Motor neuron (in vitro differentiated cells): ENCODE data around the gene KIAA0825. TPM values are rescaled to one million over a fixed set of nuclear protein-coding genes. Genes with fewer than 3 reads are reported as not detected.

Experiments
- ATAC-seq, 8 experiments: fragments of 200-7000 bp; cut with Tn5 transposase; replicated peaks in 6 of 8; 2 replicates each; pipeline ENCODE4 v1.8.0; 2021; ENCODE audit warnings: mild to moderate bottlenecking in 8 of 8, moderate library complexity in 8 of 8
- H3K27ac ChIP-seq, 2 donors: fragments of 250-450 bp; sonication (Bioruptor Pico); 2 replicates each; pipeline ENCODE4 v1.9.0; 2021; ENCODE audit warnings: antibody characterized with exemption in 2 of 2, mild to moderate bottlenecking in 2 of 2, moderate library complexity in 1 of 2
- H3K4me1 ChIP-seq, 2 donors: fragments of 250-450 bp; sonication (Bioruptor Pico); replicated peaks in 1 of 2; 2 replicates each; pipeline ENCODE4 v1.6.1; 2021; ENCODE audit warnings: antibody characterized with exemption in 2 of 2, mild to moderate bottlenecking in 2 of 2, moderate library complexity in 1 of 2
- H3K4me3 ChIP-seq, 5 donors: fragments of 250-450 bp; sonication (Bioruptor Pico); 2 replicates each; pipeline ENCODE4 v1.9.0; 2021; ENCODE audit warnings: antibody characterized with exemption in 5 of 5, mild to moderate bottlenecking in 5 of 5, moderate library complexity in 4 of 5
- WGBS, 10 experiments: fragments of 450-650 bp; shearing (Covaris generic); methylation state at CpG; one replicate each; pipeline ENCODE4 v1.0.0; 2022; 5-methylcytosine and 5-hydroxymethylcytosine counted together
- in situ Hi-C, 9 experiments: fragments of 400-800 bp; cut with MboI; loops; one replicate each; pipeline ENCODE4 v1.15.0; 2021; ENCODE audit warnings: low sequenced_read_pairs in 9 of 9, low pct_unique_long_range_greater_than_20kb in 2 of 9; ENCODE audit not compliant: unreplicated experiment in 9 of 9
- total RNA-seq, 8 experiments: library from RNA; unstranded; fragments of 300-600 nt; gene quantifications; 2 replicates each; pipeline versions ENCODE4 v1.2.3 to v1.2.4, GENCODE V29; 2022

Gene KIAA0825
- total RNA-seq, 8 experiments from 2014 or later = 2.0 to 9.3 (median 3.2) TPM

- Histone ChIP-seq H3K27ac (no peak overlapping the region), H3K4me1 (peaks cover 6 to 7% of the 10 kb centered on the region in 2 donors), H3K4me3 (no peak overlapping the region)
- in situ Hi-C loops = no loop called here
- 3 to 94% (median 50%) methylated on average over 1 to 3 of the region's 3 CpGs; no CpG with 5 or more reads in 1 of the 10 experiments for WGBS, 10 experiments
- no peak for ATAC-seq
Measured at GRCh38 chr5:94240993-94241651, 377.3 kb downstream of the KIAA0825 start.

- in situ Hi-C loops = no loop called here
- H3K4me3 ChIP-seq = no peak overlapping the region
- no peak overlapping the region for H3K27ac ChIP-seq
- peak in 3 of 8 experiments; percentile 17 to 45 (median 30) for ATAC-seq
- H3K4me1 ChIP-seq = peaks cover 6 to 7% of the 10 kb centered on the region in 2 donors
- WGBS, 10 experiments = 15 to 100% (median 67%) methylated on average over 1 to 5 of the region's 5 CpGs; no CpG with 5 or more reads in 1 of the 10 experiments
Measured at GRCh38 chr5:94240596-94240992, 377.8 kb downstream of the KIAA0825 start.

- Histone ChIP-seq H3K27ac (no peak overlapping the region), H3K4me3 (no peak overlapping the region), H3K4me1 (peaks cover 6 to 7% of the 10 kb centered on the region in 2 donors)
- WGBS, 10 experiments = 0 to 88% (median 61%) methylated on average over 1 to 3 of the region's 3 CpGs; no CpG with 5 or more reads in 1 of the 10 experiments
- ATAC-seq = peak in 3 of 8 experiments; percentile 50 to 85 (median 68)
- in situ Hi-C loops = no loop called here
Measured at GRCh38 chr5:94240134-94240533, 378.3 kb downstream of the KIAA0825 start.

GRCh38 chr5:94239266-94239665 lies 379.1 kb downstream of the KIAA0825 start:
- ATAC-seq = peak in 1 of 8 experiments; percentile 15
- in situ Hi-C loops = no loop called here
- Histone ChIP-seq H3K27ac (no peak overlapping the region), H3K4me3 (no peak overlapping the region), H3K4me1 (peaks cover 6 to 7% of the 10 kb centered on the region in 2 donors)
- 33 to 100% (median 71%) methylated on average over 1 to 2 of the region's 2 CpGs; no CpG with 5 or more reads in 2 of the 10 experiments for WGBS, 10 experiments

GRCh38 chr5:94234987-94235386 lies 383.4 kb downstream of the KIAA0825 start:
- Histone ChIP-seq H3K4me1 (no peaks in the 10 kb centered on the region), H3K27ac (no peak overlapping the region), H3K4me3 (no peak overlapping the region)
- in situ Hi-C loops = no loop called here
- ATAC-seq = no peak
- WGBS, 10 experiments = 0 to 80% (median 55%) methylated on average over 1 of the region's 1 CpG; no CpG with 5 or more reads in 2 of the 10 experiments

GRCh38 chr5:94228791-94229190 lies 389.6 kb downstream of the KIAA0825 start:
- no peak for ATAC-seq
- H3K4me1 ChIP-seq = no peaks in the 10 kb centered on the region
- in situ Hi-C loops = no loop called here

GRCh38 chr5:94223235-94223634 lies 395.2 kb downstream of the KIAA0825 start:
- no peak overlapping the region for H3K4me3 ChIP-seq
- H3K27ac ChIP-seq = no peak overlapping the region
- no peaks in the 10 kb centered on the region for H3K4me1 ChIP-seq
- no peak for ATAC-seq
- WGBS, 10 experiments = 0 to 100% (median 35%) methylated on average over 1 to 2 of the region's 2 CpGs; no CpG with 5 or more reads in 2 of the 10 experiments
- in situ Hi-C loops = no loop called here

More at GRCh38 chr5:94228791-94229190, 389.6 kb downstream of the KIAA0825 start:
- H3K4me3 ChIP-seq = no peak overlapping the region
- H3K27ac ChIP-seq = no peak overlapping the region

- Histone ChIP-seq H3K4me3 (no peak overlapping the region), H3K27ac (no peak overlapping the region), H3K4me1 (no peaks in the 10 kb centered on the region)
- in situ Hi-C loops = no loop called here
- peak in 2 of 8 experiments; percentile 19 to 55 for ATAC-seq
Measured at GRCh38 chr5:94218374-94218773, 400.0 kb downstream of the KIAA0825 start.

- no peak for ATAC-seq
- WGBS, 10 experiments = 34 to 100% (median 85%) methylated on average over 1 to 3 of the region's 3 CpGs; no CpG with 5 or more reads in 2 of the 10 experiments
- Histone ChIP-seq H3K27ac (no peak overlapping the region), H3K4me3 (no peak overlapping the region), H3K4me1 (no peaks in the 10 kb centered on the region)
- in situ Hi-C loops = no loop called here
Measured at GRCh38 chr5:94217745-94218144, 400.7 kb downstream of the KIAA0825 start.

- no peak overlapping the region for H3K4me3 ChIP-seq
- ATAC-seq = no peak
- 49 to 100% (median 84%) methylated on average over 1 to 2 of the region's 2 CpGs for WGBS, 10 experiments
- H3K4me1 ChIP-seq = no peaks in the 10 kb centered on the region
- in situ Hi-C loops = no loop called here
- H3K27ac ChIP-seq = no peak overlapping the region
Measured at GRCh38 chr5:94217216-94217615, 401.2 kb downstream of the KIAA0825 start.

- ATAC-seq = no peak
Measured at GRCh38 chr5:94212476-94212875, 405.9 kb downstream of the KIAA0825 start.

GRCh38 chr5:94209774-94210355 lies 408.5 kb downstream of the KIAA0825 start:
- H3K4me3 ChIP-seq = no peak overlapping the region
- H3K4me1 ChIP-seq = peaks cover 0 to 8% of the 10 kb centered on the region in 2 donors
- H3K27ac ChIP-seq = no peak overlapping the region
- in situ Hi-C loops = no loop called here
- ATAC-seq = peak in 5 of 8 experiments; percentile 18 to 75 (median 25)
- WGBS, 10 experiments = 46 to 90% (median 67%) methylated on average over 1 to 8 of the region's 8 CpGs

More at GRCh38 chr5:94212476-94212875, 405.9 kb downstream of the KIAA0825 start:
- H3K4me1 ChIP-seq = peaks cover 0 to 8% of the 10 kb centered on the region in 2 donors
- no peak overlapping the region for H3K4me3 ChIP-seq
- no peak overlapping the region for H3K27ac ChIP-seq
- in situ Hi-C loops = no loop called here
- WGBS, 10 experiments = no CpG with 5 or more reads among the region's 1 CpG

- Histone ChIP-seq H3K27ac (no peak overlapping the region), H3K4me3 (no peak overlapping the region), H3K4me1 (peaks cover 0 to 8% of the 10 kb centered on the region in 2 donors)
- WGBS, 10 experiments = 46 to 100% (median 87%) methylated on average over 2 to 3 of the region's 3 CpGs; no CpG with 5 or more reads in 2 of the 10 experiments
- ATAC-seq = peak in 2 of 8 experiments; percentile 58 to 82
- in situ Hi-C loops = no loop called here
Measured at GRCh38 chr5:94209272-94209671, 409.1 kb downstream of the KIAA0825 start.
